Measurements from ENCODE around the gene INF2.

DNA sequence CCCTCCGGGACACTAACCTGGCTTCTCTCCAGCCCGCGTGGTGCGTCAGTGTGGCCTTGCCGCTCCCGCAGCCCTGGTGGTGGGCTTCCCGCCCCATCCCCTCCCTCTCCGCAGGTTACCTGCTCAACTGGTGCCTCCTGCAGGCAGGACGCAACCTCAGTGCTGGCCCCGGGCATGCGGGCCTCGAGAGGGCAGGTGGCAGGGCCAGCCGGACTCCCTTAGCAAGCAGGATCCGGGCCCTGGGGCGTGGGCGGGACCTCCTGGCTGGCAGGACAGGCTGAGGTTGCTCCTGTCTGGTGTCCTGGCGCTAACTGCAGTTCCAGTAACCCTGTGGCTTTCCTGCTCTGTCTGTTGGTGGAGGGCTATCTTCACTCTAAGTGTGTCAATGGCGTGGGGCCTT, 26.0 kb downstream of the INF2 start:
- TF ChIP-seq EZH2 (IDR thresholded peaks at IDR 0.05; ENCODE audit: insufficient read depth, poor library complexity, severe bottlenecking) (no peak), EZH2phosphoT487 (IDR thresholded peaks at IDR 0.05; ENCODE audit: insufficient read depth, low read depth) (no peak)

Data from GM23248 (cell line).